SK-MEL-5 (cell line): ENCODE data around the gene CHCHD5. TPM values are rescaled to one million over a fixed set of nuclear protein-coding genes. Genes with fewer than 3 reads are reported as not detected.
"Not testable (repeated sequence)": the region's sequence is repeated elsewhere in the genome, so short reads cannot be mapped to it uniquely, and the experiment has no call there.

Experiments
- DNase-seq: peaks from one replicate; pipeline ENCODE4 v3.0.0-alpha.2; 2016; ENCODE audit warnings: low read depth, low spot score
- in situ Hi-C: cut with HindIII; loops from 2 replicates; pipeline ENCODE4 v1.10.0; 2016; ENCODE audit warnings: low sequenced_read_pairs, high pct_unique_total_duplicates, low pct_unique_long_range_greater_than_20kb
- total RNA-seq: library from RNA; depleted of rRNA; stranded (reverse); fragments of >200 nt; shearing (Covaris generic); gene quantifications from 2 replicates; pipeline ENCODE4 v1.2.3, GENCODE V29; 2014

Gene CHCHD5
- total RNA-seq, 1 experiment from 2014 or later: 17.0 TPM

DNA sequence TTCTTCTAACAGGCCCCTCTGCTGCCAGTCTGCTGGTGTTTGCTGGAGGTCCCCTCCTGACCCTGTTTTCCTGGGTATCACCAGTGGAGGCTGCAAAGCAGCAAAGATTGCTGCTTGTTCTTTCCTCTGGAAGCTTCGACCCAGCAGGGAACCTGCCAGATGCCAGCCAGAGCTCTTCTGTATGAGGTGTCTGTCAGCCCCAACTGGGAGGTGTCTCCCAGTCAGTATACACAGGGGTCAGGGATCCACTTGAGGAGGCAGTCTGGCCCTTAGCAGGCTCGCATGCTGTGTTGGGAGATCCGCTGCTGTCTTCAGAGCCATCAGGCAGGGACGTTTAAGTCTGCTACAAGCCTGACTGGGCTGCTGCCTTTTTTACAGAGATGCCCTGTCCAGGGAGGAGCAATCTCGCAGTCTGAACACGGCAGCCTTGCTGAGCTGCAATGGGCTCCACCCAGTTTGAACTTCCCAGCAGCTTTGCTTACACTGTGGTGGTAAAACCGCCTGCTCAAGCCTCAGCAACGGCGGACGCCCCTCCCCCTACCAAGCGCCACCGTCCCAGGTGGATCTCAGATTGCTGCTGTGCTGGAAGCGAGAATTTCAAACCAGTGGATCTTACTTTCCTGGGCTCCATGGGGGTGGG, 29.9 kb downstream of the CHCHD5 start:
- in situ Hi-C loops: no loop called here
- DNase-seq: no peak

- in situ Hi-C loops: no loop called here
- no peak for DNase-seq
These were observed 30.6 kb downstream of the CHCHD5 start for GRCh38 chr2:112615051-112615450.

DNA sequence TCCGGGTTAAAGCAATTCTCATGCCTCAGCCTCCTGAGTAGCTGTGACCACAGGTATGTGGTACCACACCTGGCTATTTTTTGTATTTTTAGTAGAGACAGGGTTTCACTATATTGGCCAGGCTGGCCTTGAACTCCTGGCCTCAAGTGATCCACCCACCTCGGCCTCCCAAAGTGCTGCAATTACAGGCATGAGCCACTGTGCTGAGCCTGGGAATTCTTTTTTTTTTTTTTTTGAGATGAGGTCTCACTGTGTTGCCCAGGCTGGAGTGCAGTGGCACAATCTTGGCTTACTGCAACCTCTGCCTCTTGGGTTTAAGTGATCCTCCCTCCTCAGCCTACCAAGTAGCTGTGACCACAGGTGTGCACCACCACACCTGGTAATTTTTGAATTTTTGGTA, 31.4 kb downstream of the CHCHD5 start:
- DNase-seq, in situ Hi-C loops: not testable (repeated sequence)

- in situ Hi-C loops: no loop called here
- no peak for DNase-seq
These were observed 34.0 kb downstream of the CHCHD5 start for GRCh38 chr2:112618383-112618782.

- DNase-seq: no peak
- in situ Hi-C loops: no loop called here
These were observed 37.5 kb downstream of the CHCHD5 start for GRCh38 chr2:112621790-112622527.

GRCh38 chr2:112622528-112622849, 38.1 kb downstream of the CHCHD5 start:
- DNase-seq: no peak
- in situ Hi-C loops: no loop called here

GRCh38 chr2:112623913-112624777, 39.7 kb downstream of the CHCHD5 start:
- in situ Hi-C loops: no loop called here
- no peak for DNase-seq

DNA sequence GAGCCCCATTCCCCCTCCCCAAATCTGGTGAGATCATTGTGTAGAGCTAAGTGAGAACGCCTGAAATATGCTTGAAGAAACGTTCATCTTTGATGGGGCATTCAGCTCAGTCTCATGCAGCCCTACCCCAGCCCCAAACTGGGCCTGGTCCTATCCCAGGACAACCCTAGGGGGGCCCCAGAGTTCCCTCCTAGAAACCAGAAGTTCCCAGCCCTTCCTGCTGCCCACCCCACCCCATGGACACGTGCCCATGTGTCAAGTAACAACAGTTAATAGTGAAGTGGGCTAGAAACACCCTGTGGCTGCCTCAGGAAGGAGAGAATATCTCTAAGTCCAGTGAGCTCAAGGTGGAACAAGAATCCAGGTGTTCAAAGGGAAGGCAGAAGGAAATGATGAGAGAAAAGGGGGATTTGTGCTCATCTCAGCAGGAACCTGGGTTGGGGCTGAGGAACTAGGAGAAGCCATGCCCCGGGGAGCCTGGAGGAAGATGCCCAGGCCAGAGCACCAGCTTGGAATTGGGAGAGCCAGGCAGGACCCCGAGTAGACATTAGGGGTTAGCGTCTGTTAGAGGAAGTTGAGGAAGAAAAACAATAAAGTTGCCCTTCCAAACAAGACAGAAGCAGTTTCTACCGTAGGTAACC, 41.2 kb downstream of the CHCHD5 start:
- DNase-seq: no peak
- in situ Hi-C loops: no loop called here

- peak; percentile 74 for DNase-seq
- in situ Hi-C loops: no loop called here
These were observed 42.2 kb downstream of the CHCHD5 start for GRCh38 chr2:112626604-112627059.

GRCh38 chr2:112627060-112628040, 42.9 kb downstream of the CHCHD5 start:
- in situ Hi-C loops: no loop called here
- peak; percentile 86 for DNase-seq

DNA sequence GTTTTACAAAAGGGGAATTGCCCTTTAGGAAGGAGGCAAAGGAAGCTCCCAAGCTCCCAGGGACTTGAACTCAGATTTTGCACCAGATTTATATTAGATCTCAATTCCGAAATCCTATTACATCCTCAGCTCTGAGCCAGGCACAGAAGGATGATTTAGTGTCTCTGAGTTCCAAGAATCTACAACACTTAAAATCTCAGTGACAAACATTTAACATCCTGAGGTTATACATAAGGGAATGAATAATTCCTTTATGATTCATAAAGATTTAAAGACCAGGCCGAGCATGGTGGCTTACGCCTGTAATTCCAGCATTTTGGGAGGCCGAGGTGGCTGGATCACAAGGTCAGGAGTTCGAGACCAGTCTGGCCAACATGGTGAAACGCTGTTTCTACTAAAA, 44.8 kb downstream of the CHCHD5 start:
- no peak for DNase-seq
- in situ Hi-C loops: no loop called here

DNA sequence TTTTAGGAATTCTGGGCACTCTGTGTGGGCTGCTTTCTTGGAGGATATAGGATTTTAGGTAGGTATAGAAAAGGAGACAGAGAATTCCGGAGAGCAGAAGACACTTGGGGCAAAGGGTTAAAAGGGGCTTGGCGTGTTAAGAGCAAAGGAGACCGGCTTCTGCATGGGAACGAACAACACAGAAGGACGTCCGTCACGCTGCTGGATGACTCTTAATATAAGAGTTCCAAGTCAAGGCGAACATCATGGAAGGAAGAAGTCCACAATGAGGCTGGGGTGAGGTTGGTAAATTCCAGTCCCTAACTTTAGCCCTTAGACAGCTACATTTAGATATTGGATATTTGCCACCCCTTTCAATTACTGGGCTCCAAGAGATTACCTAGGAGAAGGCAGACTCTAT, 45.4 kb downstream of the CHCHD5 start:
- DNase-seq: no peak
- in situ Hi-C loops: no loop called here

- in situ Hi-C loops: no loop called here
These were observed 45.9 kb downstream of the CHCHD5 start for GRCh38 chr2:112630268-112630667.

DNA sequence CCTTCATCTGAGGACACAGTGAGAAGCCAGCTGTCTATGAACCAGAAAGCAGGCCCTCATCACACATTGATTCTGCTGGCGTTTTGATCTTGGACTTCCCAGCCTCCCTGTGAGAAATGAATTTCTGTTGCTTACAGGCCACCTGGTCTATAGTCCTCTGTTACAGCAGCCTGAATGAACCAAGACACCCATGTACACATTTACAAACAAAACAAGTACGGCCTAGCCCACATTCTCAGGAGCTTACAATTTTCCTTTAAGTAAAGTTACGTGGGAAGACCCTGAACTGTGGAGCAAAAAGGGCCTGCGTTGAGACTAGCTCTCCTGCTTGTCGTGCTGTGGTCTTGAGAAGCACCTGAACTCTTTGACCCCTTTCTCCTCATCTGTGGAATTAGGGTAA, 49.3 kb downstream of the CHCHD5 start:
- in situ Hi-C loops: no loop called here
- no peak for DNase-seq

More at GRCh38 chr2:112630268-112630667, 45.9 kb downstream of the CHCHD5 start:
- DNase-seq: no peak

DNA sequence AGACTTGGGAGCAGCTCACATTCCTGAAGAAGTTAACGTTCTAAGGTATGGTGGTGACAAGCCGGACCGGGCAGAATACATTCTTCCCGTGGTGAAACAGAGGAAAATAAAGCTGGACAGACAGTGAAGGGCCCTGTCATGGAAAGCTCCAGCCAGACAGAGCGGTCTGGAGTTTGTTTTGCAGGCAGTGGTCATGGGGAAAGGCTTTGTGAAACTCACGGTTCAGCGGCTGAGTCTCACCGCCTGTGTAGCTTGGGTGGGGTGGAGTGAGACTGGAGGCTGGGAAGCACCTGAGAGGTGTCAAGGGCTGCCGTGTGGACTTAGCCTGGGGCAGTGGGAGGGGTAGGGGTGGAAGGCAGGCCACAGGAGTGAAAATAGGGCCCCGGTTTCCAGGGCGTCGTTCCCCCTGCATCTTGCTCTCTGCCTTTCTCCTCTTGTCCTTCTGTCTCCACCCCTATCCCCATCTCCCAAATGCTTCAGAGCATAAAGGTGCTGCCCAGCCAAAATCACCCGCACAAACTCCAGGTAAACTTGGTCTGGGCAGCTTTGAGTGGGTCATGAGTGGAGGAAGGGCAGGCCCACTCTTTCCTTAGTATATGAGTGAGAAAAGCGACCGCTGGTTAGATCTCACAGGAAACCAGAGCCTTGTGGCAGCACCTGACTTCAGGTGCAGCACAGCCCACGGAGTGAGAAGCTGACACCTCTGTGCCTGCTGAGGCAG, 49.9 kb downstream of the CHCHD5 start:
- in situ Hi-C loops: no loop called here
- no peak for DNase-seq

GRCh38 chr2:112634874-112635157, 50.4 kb downstream of the CHCHD5 start:
- in situ Hi-C loops: no loop called here
- no peak for DNase-seq
